Endodermal cell (in vitro differentiated cells): ENCODE measurements around the gene TLE1. TPM values are rescaled to one million over a fixed set of nuclear protein-coding genes. Genes with fewer than 3 reads are reported as not detected.

ENCODE experiments used
- DNase-seq: peaks from one replicate; pipeline ENCODE4 v3.0.0-alpha.2; 2017
- H3K27ac ChIP-seq: 2 replicates; pipeline ENCODE4 v1.5.1; 2013; ENCODE audit warnings: mild to moderate bottlenecking, low read depth, low read length, moderate library complexity
- H3K27me3 ChIP-seq: 2 replicates; pipeline ENCODE4 v1.6.1; 2013; ENCODE audit warnings: mild to moderate bottlenecking, low read length, moderate library complexity; ENCODE audit not compliant: insufficient read depth, control insufficient read depth, poor library complexity, severe bottlenecking
- H3K36me3 ChIP-seq: 2 replicates; pipeline ENCODE4 v1.7.0; 2013; ENCODE audit warnings: mild to moderate bottlenecking, low read length, moderate library complexity; ENCODE audit not compliant: control insufficient read depth, insufficient read depth
- H3K4me1 ChIP-seq: one replicate; pipeline ENCODE4 v1.7.0; 2013; ENCODE audit warnings: low read length; ENCODE audit not compliant: control insufficient read depth, insufficient read depth
- H3K4me3 ChIP-seq: 2 replicates; pipeline ENCODE4 v1.5.1; 2013; ENCODE audit warnings: mild to moderate bottlenecking, low read length, moderate library complexity
- H3K9ac ChIP-seq: 2 replicates; pipeline ENCODE4 v1.6.1; 2013; ENCODE audit warnings: mild to moderate bottlenecking, low read length, moderate library complexity; ENCODE audit not compliant: poor library complexity, severe bottlenecking; ENCODE audit errors: extremely low read depth
- H3K9me3 ChIP-seq: 2 replicates; pipeline ENCODE4 v1.6.1; 2013; ENCODE audit warnings: mild to moderate bottlenecking, low read length, moderate library complexity; ENCODE audit not compliant: control insufficient read depth
- H3K27ac Mint-ChIP-seq: 2 replicates; pipeline ENCODE4 v1.8.0; 2020; ENCODE audit warnings: mixed read lengths
- H3K27me3 Mint-ChIP-seq: 2 replicates; pipeline ENCODE4 v1.8.0; 2021; ENCODE audit warnings: mild to moderate bottlenecking, mixed read lengths; ENCODE audit not compliant: insufficient read depth
- H3K36me3 Mint-ChIP-seq: 2 replicates; pipeline ENCODE4 v1.8.0; 2020; ENCODE audit warnings: low read depth, mixed read lengths
- H3K4me1 Mint-ChIP-seq: 2 replicates; pipeline ENCODE4 v1.8.0; 2020; ENCODE audit warnings: mixed read lengths
- H3K4me3 Mint-ChIP-seq: 2 replicates; pipeline ENCODE4 v1.8.0; 2020; ENCODE audit warnings: mild to moderate bottlenecking, moderate library complexity, mixed read lengths
- H3K9me3 Mint-ChIP-seq: 2 replicates; pipeline ENCODE4 v1.8.0; 2020; ENCODE audit warnings: mild to moderate bottlenecking, mixed read lengths
- WGBS, 2 experiments: methylation state at CpG; one replicate each; pipeline versions ENCODE4 v1.1.5 to v1.1.7; 2013; ENCODE audit warnings: missing lambda C conversion rate in 2 of 2, mixed read lengths in 1 of 2; ENCODE audit not compliant: insufficient coverage in 1 of 2, insufficient read length in 1 of 2; 5-methylcytosine and 5-hydroxymethylcytosine counted together
- total RNA-seq, 2 donors: library from RNA; stranded (reverse); fragmentation: NEBNext Ultra II Directional in 1 of 2; extraction: Animal tissue kit (Norgen Biotek cat#: 25700) in 1 of 2; gene quantifications; 2 replicates in 1 of 2; 3 replicates in 1 of 2; pipeline ENCODE4 v1.2.1, GENCODE V29; 2021
- TF ChIP-seq, protein P1 (sequence below): fragments of 200-600 bp; sonication (generic); conservative IDR thresholded peaks from 2 replicates; pipeline ENCODE4 v1.5.0; 2021; ENCODE audit warnings: antibody characterized with exemption, mild to moderate bottlenecking

Gene TLE1
- total RNA-seq, 2 donors from 2014 or later = 49.7 to 73.5 TPM

DNA sequence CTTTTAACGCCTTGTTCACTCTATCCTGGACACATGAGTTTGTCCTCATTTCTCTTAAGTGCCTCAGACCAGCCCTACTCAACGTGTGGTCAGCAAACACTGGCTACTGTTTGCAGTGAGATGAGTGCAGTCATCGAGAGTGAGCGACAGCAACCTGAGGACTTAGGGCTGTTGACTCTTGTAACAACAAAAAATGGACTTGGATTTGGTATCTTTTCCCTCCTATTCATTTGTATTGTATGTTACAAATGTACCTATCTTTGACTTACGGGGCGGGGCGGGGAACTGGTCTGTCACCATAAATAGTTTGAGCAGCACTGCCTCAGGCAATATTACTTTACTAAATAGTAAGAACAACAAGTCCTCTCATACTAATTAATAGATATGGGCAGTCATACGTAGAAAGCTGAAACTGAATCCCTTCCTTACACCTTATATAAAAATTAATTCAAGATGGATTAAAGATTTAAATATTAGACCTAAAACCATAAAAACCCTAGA is 84.1 kb downstream of the TLE1 start:
- H3K4me3 ChIP-seq = no peak overlapping the region
- Mint-ChIP-seq H3K36me3 (peaks cover 90% of the 10 kb centered on the region), H3K4me1 (peaks cover 22% of the 10 kb centered on the region), H3K27me3 (no peaks in the 10 kb centered on the region), H3K9me3 (peaks cover 2% of the 10 kb centered on the region), H3K27ac (no peak overlapping the region), H3K4me3 (no peak overlapping the region)
- H3K36me3 ChIP-seq = peaks cover 86% of the 10 kb centered on the region
- H3K4me1 ChIP-seq = no peaks in the 10 kb centered on the region
- H3K9me3 ChIP-seq = no peaks in the 10 kb centered on the region
- no peaks in the 10 kb centered on the region for H3K27me3 ChIP-seq
- H3K9ac ChIP-seq = no peak overlapping the region
- 90 to 93% methylated on average over 3 to 8 of the region's 8 CpGs for whole genome bisulfite sequencing, 2 experiments
- no peak for DNase-seq
- TF ChIP-seq, protein P1, sequence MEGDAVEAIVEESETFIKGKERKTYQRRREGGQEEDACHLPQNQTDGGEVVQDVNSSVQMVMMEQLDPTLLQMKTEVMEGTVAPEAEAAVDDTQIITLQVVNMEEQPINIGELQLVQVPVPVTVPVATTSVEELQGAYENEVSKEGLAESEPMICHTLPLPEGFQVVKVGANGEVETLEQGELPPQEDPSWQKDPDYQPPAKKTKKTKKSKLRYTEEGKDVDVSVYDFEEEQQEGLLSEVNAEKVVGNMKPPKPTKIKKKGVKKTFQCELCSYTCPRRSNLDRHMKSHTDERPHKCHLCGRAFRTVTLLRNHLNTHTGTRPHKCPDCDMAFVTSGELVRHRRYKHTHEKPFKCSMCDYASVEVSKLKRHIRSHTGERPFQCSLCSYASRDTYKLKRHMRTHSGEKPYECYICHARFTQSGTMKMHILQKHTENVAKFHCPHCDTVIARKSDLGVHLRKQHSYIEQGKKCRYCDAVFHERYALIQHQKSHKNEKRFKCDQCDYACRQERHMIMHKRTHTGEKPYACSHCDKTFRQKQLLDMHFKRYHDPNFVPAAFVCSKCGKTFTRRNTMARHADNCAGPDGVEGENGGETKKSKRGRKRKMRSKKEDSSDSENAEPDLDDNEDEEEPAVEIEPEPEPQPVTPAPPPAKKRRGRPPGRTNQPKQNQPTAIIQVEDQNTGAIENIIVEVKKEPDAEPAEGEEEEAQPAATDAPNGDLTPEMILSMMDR = no peak
- H3K27ac ChIP-seq = no peak overlapping the region

DNA sequence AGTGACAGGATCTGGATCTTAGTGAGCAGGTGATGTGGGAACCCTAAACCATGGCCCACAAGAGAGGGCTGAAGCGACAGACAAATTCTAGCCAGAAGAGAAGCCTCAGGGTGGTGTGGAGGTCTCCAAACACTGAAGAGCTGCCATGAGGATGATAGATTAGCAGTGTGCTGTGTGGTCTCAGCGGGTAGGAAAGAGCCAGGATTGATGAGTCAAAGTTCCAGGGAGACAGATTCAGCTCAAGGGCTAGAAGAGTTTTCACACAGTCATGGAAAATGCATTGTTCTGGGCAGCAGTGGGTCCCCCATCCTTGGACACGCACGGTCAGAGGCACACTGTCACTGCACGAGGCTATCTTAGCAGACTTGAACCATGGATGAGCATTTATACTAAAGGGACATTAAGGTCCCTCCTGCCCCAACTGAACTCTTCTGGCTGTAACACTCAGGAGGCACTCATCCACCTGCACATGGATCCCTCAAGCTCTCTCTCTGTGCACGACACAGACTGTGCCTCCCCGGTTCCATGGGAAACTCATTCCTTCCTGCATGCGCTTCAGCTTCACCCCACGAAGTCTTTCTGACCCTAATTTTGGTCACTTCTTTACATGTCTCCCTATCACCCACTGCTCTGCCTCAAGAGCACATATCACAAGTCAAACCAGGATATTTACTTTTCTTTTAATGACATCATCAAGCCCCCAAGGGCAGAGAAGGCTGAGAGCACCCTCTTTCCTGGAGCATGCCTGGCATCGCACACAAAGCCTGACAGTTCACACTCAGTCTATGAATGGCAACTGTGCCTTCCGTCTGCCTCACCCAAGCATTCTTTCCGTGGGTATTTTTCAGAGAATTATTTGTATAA is 84.8 kb downstream of the TLE1 start:
- no peak overlapping the region for H3K9ac ChIP-seq
- peaks cover 2% of the 10 kb centered on the region for H3K9me3 Mint-ChIP-seq
- H3K36me3 ChIP-seq = peaks cover 85% of the 10 kb centered on the region
- H3K4me3 Mint-ChIP-seq = no peak overlapping the region
- peak overlapping the region; percentile 79 for H3K27ac ChIP-seq
- TF ChIP-seq, protein P1 = no peak
- no peaks in the 10 kb centered on the region for H3K27me3 ChIP-seq
- peaks cover 21% of the 10 kb centered on the region for H3K4me1 Mint-ChIP-seq
- no peak overlapping the region for H3K4me3 ChIP-seq
- 77 to 91% methylated on average over 10 to 12 of the region's 12 CpGs for WGBS, 2 experiments
- H3K27me3 Mint-ChIP-seq = no peaks in the 10 kb centered on the region
- H3K27ac Mint-ChIP-seq = no peak overlapping the region
- DNase-seq = no peak
- H3K36me3 Mint-ChIP-seq = peaks cover 86% of the 10 kb centered on the region
- H3K9me3 ChIP-seq = no peaks in the 10 kb centered on the region
- H3K4me1 ChIP-seq = no peaks in the 10 kb centered on the region

DNA sequence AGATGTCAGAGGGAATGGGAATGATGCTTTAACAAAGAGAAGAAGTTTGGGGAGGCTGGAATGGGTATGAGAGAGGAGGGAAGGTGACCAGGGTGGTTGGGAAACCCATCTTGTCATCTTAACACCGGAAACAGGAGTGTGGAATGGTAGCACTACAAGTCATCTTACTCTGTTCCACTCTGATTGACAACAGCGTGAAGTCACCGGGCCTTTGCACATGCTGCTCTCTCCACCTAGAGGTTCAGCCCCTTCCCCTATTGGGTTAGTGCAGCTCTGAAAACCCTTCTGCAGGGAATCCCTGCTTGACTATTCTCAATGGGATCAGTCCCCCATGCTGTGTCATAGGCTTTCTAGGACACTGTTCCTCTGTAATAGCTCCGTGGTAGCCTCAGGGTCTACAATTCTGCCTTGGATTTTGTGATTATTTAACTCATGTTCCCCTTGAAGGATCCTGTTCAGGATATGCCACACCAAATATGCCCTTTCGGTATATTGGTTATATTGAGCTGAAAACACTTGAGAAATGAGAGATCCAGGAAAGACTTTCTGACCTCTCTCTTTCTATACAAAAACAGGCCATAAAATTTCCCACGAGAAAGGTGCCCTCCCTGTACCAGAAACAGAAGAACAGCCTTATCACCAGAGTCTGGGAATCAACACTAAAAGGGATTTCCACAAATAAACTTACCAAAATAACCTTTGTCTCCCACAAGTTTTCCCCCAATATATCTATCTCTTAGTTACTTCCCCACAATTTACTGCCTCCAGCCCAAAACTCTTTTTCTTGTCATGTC is 86.3 kb downstream of the TLE1 start:
- peaks cover 4% of the 10 kb centered on the region for H3K4me1 ChIP-seq
- H3K36me3 Mint-ChIP-seq = peaks cover 78% of the 10 kb centered on the region
- TF ChIP-seq, protein P1 = no peak
- H3K9me3 ChIP-seq = no peaks in the 10 kb centered on the region
- WGBS, 2 experiments = 93 to 97% methylated on average over 4 to 6 of the region's 6 CpGs
- peaks cover 85% of the 10 kb centered on the region for H3K36me3 ChIP-seq
- no peak overlapping the region for H3K4me3 Mint-ChIP-seq
- H3K4me3 ChIP-seq = no peak overlapping the region
- H3K27ac Mint-ChIP-seq = no peak overlapping the region
- H3K27me3 Mint-ChIP-seq = peaks cover 2% of the 10 kb centered on the region
- no peaks in the 10 kb centered on the region for H3K27me3 ChIP-seq
- H3K9ac ChIP-seq = no peak overlapping the region
- H3K9me3 Mint-ChIP-seq = peaks cover 2% of the 10 kb centered on the region
- no peak for DNase-seq
- peaks cover 31% of the 10 kb centered on the region for H3K4me1 Mint-ChIP-seq
- no peak overlapping the region for H3K27ac ChIP-seq
